A673 (cell line): Measurements from ENCODE around the gene IKZF3.

ENCODE experiments used
- EZH2 ChIP-seq: fragments of 200-600 bp; sonication (generic); IDR thresholded peaks from 2 replicates; pipeline ENCODE4 v1.6.1; 2017; ENCODE audit warnings: borderline replicate concordance, low read depth, mild to moderate bottlenecking, mixed read lengths, antibody characterized with exemption, low read length; ENCODE audit not compliant: poor library complexity, severe bottlenecking
- TF ChIP-seq, protein P1 (sequence below): fragments of 300-800, 200-600 bp; sonication (generic); conservative IDR thresholded peaks from 2 replicates; pipeline ENCODE4 v1.5.1; 2017; ENCODE audit warnings: low read depth, mild to moderate bottlenecking, antibody characterized with exemption, low read length, moderate library complexity, mixed read lengths

DNA sequence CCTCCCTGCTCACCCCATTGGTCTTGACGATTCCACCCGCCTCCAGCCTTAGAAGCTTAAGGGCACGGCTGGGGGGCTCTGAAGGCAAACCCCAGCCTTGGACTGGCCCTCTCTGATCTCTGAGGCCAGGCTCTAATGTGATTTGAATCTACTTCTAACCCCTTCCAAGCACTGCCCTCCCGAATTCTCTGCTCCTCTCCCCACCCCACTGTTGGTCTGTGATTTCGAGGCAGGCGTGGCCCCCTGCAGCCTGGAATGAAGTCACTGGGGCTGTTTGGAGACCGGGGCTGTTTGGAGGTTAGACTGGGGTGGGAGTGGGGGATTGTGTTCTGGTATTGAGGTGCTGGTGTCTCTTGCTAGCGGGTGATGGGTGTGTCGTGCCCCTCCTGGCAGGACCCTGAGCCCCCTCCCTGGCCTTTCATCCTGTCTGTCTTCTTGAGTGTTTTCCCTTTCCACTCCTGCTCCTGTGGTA, 124.2 kb downstream of the IKZF3 start:
- TF ChIP-seq, protein P1, sequence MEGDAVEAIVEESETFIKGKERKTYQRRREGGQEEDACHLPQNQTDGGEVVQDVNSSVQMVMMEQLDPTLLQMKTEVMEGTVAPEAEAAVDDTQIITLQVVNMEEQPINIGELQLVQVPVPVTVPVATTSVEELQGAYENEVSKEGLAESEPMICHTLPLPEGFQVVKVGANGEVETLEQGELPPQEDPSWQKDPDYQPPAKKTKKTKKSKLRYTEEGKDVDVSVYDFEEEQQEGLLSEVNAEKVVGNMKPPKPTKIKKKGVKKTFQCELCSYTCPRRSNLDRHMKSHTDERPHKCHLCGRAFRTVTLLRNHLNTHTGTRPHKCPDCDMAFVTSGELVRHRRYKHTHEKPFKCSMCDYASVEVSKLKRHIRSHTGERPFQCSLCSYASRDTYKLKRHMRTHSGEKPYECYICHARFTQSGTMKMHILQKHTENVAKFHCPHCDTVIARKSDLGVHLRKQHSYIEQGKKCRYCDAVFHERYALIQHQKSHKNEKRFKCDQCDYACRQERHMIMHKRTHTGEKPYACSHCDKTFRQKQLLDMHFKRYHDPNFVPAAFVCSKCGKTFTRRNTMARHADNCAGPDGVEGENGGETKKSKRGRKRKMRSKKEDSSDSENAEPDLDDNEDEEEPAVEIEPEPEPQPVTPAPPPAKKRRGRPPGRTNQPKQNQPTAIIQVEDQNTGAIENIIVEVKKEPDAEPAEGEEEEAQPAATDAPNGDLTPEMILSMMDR = no peak
- TF ChIP-seq EZH2 = no peak
